H9 (cell line): ENCODE data around the gene AATF. TPM values are rescaled to one million over a fixed set of nuclear protein-coding genes. Genes with fewer than 3 reads are reported as not detected.

Experiments
- DNase-seq: peaks from one replicate; pipeline ENCODE4 v3.0.0-alpha.2; 2017
- H2AFZ ChIP-seq: one replicate; pipeline ENCODE4 v1.6.1; 2013; ENCODE audit warnings: mild to moderate bottlenecking, low read length, control low read depth, moderate library complexity
- H2AK5ac ChIP-seq: 2 replicates; pipeline ENCODE4 v1.6.1; 2013; ENCODE audit warnings: low read length, control low read depth, mixed read lengths; ENCODE audit not compliant: insufficient read length
- H2BK120ac ChIP-seq: one replicate; pipeline ENCODE4 v1.6.1; 2013; ENCODE audit warnings: low read depth, mild to moderate bottlenecking, low read length, control low read depth, inconsistent platforms; ENCODE audit not compliant: poor library complexity, severe bottlenecking
- H2BK12ac ChIP-seq: 2 replicates; pipeline ENCODE4 v1.6.1; 2013; ENCODE audit warnings: low read length, control low read depth, mixed read lengths, low read depth; ENCODE audit not compliant: insufficient read length
- H2BK15ac ChIP-seq: 2 replicates; pipeline ENCODE4 v1.6.1; 2013; ENCODE audit warnings: low read depth, low read length, control low read depth
- H2BK20ac ChIP-seq: one replicate; pipeline ENCODE4 v1.6.1; 2013; ENCODE audit warnings: low read depth, mild to moderate bottlenecking, low read length, control low read depth, inconsistent platforms; ENCODE audit not compliant: poor library complexity, severe bottlenecking
- H2BK5ac ChIP-seq: 2 replicates; pipeline ENCODE4 v1.6.1; 2013; ENCODE audit warnings: low read length, control low read depth, mixed read lengths; ENCODE audit not compliant: insufficient read length
- H3K14ac ChIP-seq: 2 replicates; pipeline ENCODE4 v1.6.1; 2013; ENCODE audit warnings: low read length, control low read depth; ENCODE audit not compliant: insufficient read depth
- H3K18ac ChIP-seq: 2 replicates; pipeline ENCODE4 v1.6.1; 2013; ENCODE audit warnings: low read depth, mild to moderate bottlenecking, mixed read lengths, low read length, control low read depth; ENCODE audit not compliant: insufficient read length
- H3K23ac ChIP-seq: 2 replicates; pipeline ENCODE4 v1.6.1; 2013; ENCODE audit warnings: low read length, control low read depth, mixed read lengths, low read depth; ENCODE audit not compliant: insufficient read length
- H3K23me2 ChIP-seq: 2 replicates; pipeline ENCODE4 v1.6.1; 2013; ENCODE audit warnings: low read depth, mild to moderate bottlenecking, mixed read lengths, low read length, control low read depth; ENCODE audit not compliant: insufficient read length, poor library complexity, severe bottlenecking
- H3K27ac ChIP-seq: 2 replicates; pipeline ENCODE4 v1.5.1; 2013; ENCODE audit warnings: low read length, control low read depth, mixed read lengths, low read depth; ENCODE audit not compliant: insufficient read length
- H3K27me3 ChIP-seq: 2 replicates; pipeline ENCODE4 v1.6.1; 2013; ENCODE audit warnings: low read length, control low read depth, inconsistent platforms; ENCODE audit not compliant: insufficient read depth
- H3K4ac ChIP-seq: 2 replicates; pipeline ENCODE4 v1.6.1; 2013; ENCODE audit warnings: low read depth, mild to moderate bottlenecking, control low read depth, inconsistent platforms, low read length, moderate library complexity
- H3K4me1 ChIP-seq: 2 replicates; pipeline ENCODE4 v1.6.1; 2013; ENCODE audit warnings: low read length, control low read depth, inconsistent platforms; ENCODE audit not compliant: insufficient read depth
- H3K4me2 ChIP-seq: 2 replicates; pipeline ENCODE4 v1.6.1; 2013; ENCODE audit warnings: low read length, control low read depth, mixed read lengths; ENCODE audit not compliant: insufficient read length, insufficient read depth
- H3K56ac ChIP-seq: 2 replicates; pipeline ENCODE4 v1.6.1; 2013; ENCODE audit warnings: low read depth, mild to moderate bottlenecking, mixed read lengths, low read length, control low read depth; ENCODE audit not compliant: insufficient read length
- H3K79me1 ChIP-seq: 2 replicates; pipeline ENCODE4 v1.6.1; 2013; ENCODE audit warnings: low read depth, mild to moderate bottlenecking, moderate library complexity, low read length, control low read depth, inconsistent platforms; ENCODE audit not compliant: insufficient read depth, poor library complexity, severe bottlenecking
- H3K79me2 ChIP-seq: 2 replicates; pipeline ENCODE4 v1.6.1; 2013; ENCODE audit warnings: low read length, control low read depth, inconsistent platforms; ENCODE audit not compliant: insufficient read depth
- H3K9ac ChIP-seq: 2 replicates; pipeline ENCODE4 v1.6.1; 2013; ENCODE audit warnings: low read length, control low read depth, mixed read lengths; ENCODE audit not compliant: insufficient read length; ENCODE audit errors: extremely low read depth
- H3K9me3 ChIP-seq: one replicate; pipeline ENCODE4 v1.6.1; 2013; ENCODE audit warnings: low read depth, low read length, inconsistent platforms; ENCODE audit not compliant: control insufficient read depth
- H3T11ph ChIP-seq: one replicate; pipeline ENCODE4 v1.6.1; 2013; ENCODE audit warnings: mild to moderate bottlenecking, low read length, control low read depth, inconsistent platforms
- H4K20me1 ChIP-seq: one replicate; pipeline ENCODE4 v1.6.1; 2013; ENCODE audit not compliant: control insufficient read depth, insufficient read length, insufficient read depth
- H4K5ac ChIP-seq: 2 replicates; pipeline ENCODE4 v1.6.1; 2013; ENCODE audit warnings: low read depth, mild to moderate bottlenecking, mixed read lengths, low read length, control low read depth; ENCODE audit not compliant: insufficient read length
- H4K8ac ChIP-seq: replicated peaks from 2 replicates; pipeline ENCODE4 v1.6.1; 2013; ENCODE audit warnings: low read length, control low read depth, mixed read lengths, low read depth; ENCODE audit not compliant: insufficient read length
- H4K91ac ChIP-seq: 2 replicates; pipeline ENCODE4 v1.6.1; 2013; ENCODE audit warnings: low read depth, mild to moderate bottlenecking, moderate library complexity, mixed read lengths, low read length, control low read depth; ENCODE audit not compliant: insufficient read length
- H3K27ac Mint-ChIP-seq, 3 experiments: 2 replicates in 2 of 3; 3 replicates in 1 of 3; pipeline ENCODE4 v1.8.0; 2020 to 2021; ENCODE audit warnings: mixed read lengths in 3 of 3, mild to moderate bottlenecking in 1 of 3, moderate library complexity in 1 of 3
- H3K27me3 Mint-ChIP-seq: 2 replicates; pipeline ENCODE4 v1.8.0; 2021; ENCODE audit warnings: low read depth, mild to moderate bottlenecking, moderate library complexity, mixed read lengths
- H3K36me3 Mint-ChIP-seq, 3 experiments: 2 replicates in 2 of 3; 3 replicates in 1 of 3; pipeline ENCODE4 v1.8.0; 2020 to 2021; ENCODE audit warnings: low read depth in 3 of 3, mixed read lengths in 3 of 3; ENCODE audit not compliant: insufficient read depth in 1 of 3
- H3K4me1 Mint-ChIP-seq, 2 experiments: 2 replicates each; pipeline ENCODE4 v1.8.0; 2020; ENCODE audit warnings: mixed read lengths in 2 of 2
- H3K4me3 Mint-ChIP-seq, 2 experiments: 2 replicates in 1 of 2; 3 replicates in 1 of 2; pipeline ENCODE4 v1.8.0; 2020 to 2021; ENCODE audit warnings: mild to moderate bottlenecking in 2 of 2, mixed read lengths in 2 of 2, moderate library complexity in 1 of 2
- H3K9me3 Mint-ChIP-seq, 2 experiments: 2 replicates in 1 of 2; 3 replicates in 1 of 2; pipeline ENCODE4 v1.8.0; 2020; ENCODE audit warnings: mild to moderate bottlenecking in 2 of 2, mixed read lengths in 2 of 2, moderate library complexity in 1 of 2
- WGBS: extraction: QIAGEN DNeasy Blood & Tissue Kit; methylation state at CpG from one replicate; pipeline ENCODE4 v1.1.7; 2013; ENCODE audit warnings: missing lambda C conversion rate, low lambda C conversion rate, mixed read lengths; ENCODE audit not compliant: insufficient read length; ENCODE audit errors: extremely low coverage; 5-methylcytosine and 5-hydroxymethylcytosine counted together
- total RNA-seq: library from RNA; stranded (reverse); gene quantifications from 2 replicates; pipeline ENCODE4 v1.2.1, GENCODE V29; 2021
- TF ChIP-seq, protein P1 (sequence below): fragments of 200-600 bp; sonication (generic); conservative IDR thresholded peaks from 3 replicates; pipeline ENCODE4 v1.8.0; 2021; ENCODE audit warnings: antibody characterized with exemption, mild to moderate bottlenecking

Gene AATF
- total RNA-seq, 1 experiment from 2014 or later = 69.6 TPM

DNA sequence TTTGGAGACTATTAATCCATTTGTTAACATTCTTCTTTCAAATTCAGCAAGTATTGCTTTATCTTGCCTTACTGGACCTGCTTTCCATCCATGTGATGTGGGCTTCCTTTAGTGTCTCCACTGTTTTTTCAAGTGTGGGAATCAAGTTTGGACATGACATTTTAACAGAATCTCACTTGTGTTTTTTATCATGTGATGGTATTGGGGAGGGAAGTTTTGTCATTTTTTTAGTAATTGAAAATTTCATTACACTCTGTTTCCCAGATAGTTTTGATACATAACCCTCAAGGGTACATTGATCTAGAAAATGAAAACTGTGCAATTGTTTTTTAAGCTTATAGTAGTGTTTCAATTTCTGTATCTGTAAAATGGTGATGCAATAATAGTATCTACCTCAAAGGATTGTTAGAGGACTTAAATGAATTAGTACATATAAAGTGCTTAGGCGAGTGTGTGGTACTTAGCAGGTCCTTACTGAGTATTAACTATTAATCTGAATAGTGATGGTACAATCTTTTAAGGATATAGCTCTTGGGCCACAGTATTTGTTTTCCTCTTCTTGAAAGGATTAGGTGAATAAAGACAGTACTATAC, 27.3 kb downstream of the AATF start:
- TF ChIP-seq, protein P1, sequence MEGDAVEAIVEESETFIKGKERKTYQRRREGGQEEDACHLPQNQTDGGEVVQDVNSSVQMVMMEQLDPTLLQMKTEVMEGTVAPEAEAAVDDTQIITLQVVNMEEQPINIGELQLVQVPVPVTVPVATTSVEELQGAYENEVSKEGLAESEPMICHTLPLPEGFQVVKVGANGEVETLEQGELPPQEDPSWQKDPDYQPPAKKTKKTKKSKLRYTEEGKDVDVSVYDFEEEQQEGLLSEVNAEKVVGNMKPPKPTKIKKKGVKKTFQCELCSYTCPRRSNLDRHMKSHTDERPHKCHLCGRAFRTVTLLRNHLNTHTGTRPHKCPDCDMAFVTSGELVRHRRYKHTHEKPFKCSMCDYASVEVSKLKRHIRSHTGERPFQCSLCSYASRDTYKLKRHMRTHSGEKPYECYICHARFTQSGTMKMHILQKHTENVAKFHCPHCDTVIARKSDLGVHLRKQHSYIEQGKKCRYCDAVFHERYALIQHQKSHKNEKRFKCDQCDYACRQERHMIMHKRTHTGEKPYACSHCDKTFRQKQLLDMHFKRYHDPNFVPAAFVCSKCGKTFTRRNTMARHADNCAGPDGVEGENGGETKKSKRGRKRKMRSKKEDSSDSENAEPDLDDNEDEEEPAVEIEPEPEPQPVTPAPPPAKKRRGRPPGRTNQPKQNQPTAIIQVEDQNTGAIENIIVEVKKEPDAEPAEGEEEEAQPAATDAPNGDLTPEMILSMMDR = no peak
- no peak for DNase-seq
- Histone ChIP-seq H3K4me2 (no peak overlapping the region), H4K91ac (no peak overlapping the region), H3K79me1 (no peaks in the 10 kb centered on the region), H3K14ac (no peak overlapping the region), H3K23ac (no peak overlapping the region), H3K56ac (no peak overlapping the region), H3K79me2 (no peaks in the 10 kb centered on the region), H2BK120ac (no peak overlapping the region), H2AFZ (no peak overlapping the region), H4K20me1 (no peaks in the 10 kb centered on the region), H2BK12ac (no peak overlapping the region), H3K9me3 (no peaks in the 10 kb centered on the region), H4K5ac (no peak overlapping the region), H3K4ac (no peak overlapping the region), H3K27me3 (no peaks in the 10 kb centered on the region), H2BK15ac (no peak overlapping the region), H2BK20ac (no peak overlapping the region), H3K27ac (no peak overlapping the region), H4K8ac (no peak overlapping the region), H3K4me1 (no peaks in the 10 kb centered on the region), H3K18ac (no peak overlapping the region), H3T11ph (no peak overlapping the region), H3K9ac (no peak overlapping the region), H2AK5ac (no peak overlapping the region), H2BK5ac (no peak overlapping the region), H3K23me2 (no peaks in the 10 kb centered on the region)
- Mint-ChIP-seq H3K4me1 (peaks cover 25% of the 10 kb centered on the region in 2 experiments), H3K27me3 (no peaks in the 10 kb centered on the region), H3K36me3 (peaks cover 0 to under 1% (median 0%) of the 10 kb centered on the region in 3 experiments; a peak in 2 of 7 replicates), H3K27ac (peak overlapping the region in 1 of 3 experiments; percentile 2; a peak in 2 of 7 replicates), H3K4me3 (no peak overlapping the region), H3K9me3 (no peaks in the 10 kb centered on the region)
- WGBS = no CpG with 5 or more reads among the region's 1 CpG
